GM19395 (cell line): ENCODE data around the gene TRABD2B.

Experiments
- ATAC-seq: cut with Tn5 transposase; IDR thresholded peaks from one replicate; pipeline ENCODE4 v1.9.1; 2021; ENCODE audit warnings: mild to moderate bottlenecking, moderate library complexity; ENCODE audit not compliant: unreplicated experiment

TRABD2B gene

DNA sequence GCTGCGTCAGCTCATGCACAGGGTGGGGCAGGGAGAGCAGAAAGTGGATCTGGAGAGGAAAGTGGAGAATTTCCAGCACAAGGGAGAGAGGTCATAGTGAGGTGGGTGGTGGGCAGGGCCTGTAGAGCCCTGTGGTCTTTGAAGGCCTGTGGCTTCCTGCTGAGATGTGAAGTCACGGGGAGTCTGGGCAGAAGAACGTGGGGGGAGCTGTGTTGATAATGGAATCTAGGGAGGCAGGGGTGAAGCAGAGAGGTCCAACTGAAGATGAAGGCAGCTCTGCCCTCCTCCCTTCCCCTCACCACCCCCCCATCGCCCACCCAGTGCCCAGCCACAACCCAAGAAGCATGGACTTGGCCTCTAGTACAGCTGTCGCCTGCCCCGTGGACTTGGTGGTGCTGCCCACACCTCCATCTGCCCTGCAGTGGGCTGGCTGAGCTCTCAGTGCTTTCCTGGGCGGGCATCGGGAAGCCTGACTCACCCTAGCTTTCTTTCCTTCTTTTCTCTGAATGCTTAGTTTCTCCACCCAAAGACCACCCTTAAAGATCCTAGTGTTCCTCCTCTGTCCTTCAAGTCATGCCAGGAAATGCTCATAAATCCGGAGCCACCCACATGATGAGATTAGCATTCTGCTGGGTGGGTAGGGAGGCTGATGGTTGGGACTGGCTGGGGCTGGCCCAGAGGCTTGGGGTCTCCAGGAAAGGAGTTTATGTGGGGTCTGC lies 186.1 kb downstream of the TRABD2B start:
- no peak for ATAC-seq

DNA sequence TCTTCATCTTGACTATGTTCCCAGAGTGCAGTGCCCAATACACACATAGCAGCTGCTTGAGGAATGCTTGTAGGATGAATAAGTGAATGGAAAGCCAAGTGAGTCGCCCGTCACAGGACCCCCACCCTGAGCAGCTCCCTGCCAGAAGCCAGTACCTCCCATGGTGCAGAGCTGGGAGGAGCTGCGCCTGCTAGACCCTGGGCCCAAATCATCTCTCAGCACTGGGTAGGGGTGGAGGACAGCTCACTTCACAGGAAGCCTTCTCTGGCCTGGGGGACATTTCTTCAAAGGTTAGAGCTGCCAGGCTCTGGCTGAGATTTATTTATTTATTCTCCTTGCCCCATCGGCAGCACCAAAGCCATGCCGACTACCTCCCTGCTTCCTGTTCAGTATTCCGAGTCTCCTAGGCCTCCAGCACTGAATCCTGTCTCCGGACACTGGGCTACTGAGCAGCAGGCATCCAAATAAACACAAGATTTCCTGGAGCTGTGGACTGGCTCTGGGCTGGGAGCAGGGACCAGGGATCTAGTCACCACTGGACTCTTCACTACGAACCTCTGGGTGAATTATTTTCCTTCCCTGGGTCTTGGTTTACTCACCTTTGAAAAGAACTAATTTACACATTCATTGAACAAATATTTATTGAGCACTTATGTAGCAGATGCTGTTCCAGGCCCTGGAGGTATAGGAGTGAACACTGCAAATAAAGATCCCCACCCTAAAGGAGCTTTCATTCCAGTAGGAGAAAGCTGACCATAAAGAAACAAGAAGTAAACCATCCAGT lies 187.7 kb downstream of the TRABD2B start:
- no peak for ATAC-seq

DNA sequence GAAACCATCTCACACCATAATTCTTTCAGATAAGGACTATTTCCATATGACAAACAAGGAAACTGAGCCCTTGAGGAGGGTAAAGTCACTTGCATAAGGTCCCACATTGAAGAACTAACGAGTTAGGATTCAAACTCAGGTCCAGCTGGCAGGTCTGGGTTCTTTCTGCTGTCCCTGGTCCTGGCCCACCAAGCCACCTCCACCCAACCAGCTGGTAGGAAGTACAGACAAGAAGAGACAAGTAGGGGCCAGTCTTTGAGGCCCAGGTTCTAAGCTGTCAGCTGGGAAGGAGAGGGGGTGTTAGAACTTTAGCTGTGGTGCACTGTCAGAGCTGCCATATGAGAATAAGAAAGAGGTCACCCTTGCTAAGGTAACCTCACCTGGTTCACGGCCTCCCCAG lies 188.6 kb downstream of the TRABD2B start:
- ATAC-seq, result no peak

DNA sequence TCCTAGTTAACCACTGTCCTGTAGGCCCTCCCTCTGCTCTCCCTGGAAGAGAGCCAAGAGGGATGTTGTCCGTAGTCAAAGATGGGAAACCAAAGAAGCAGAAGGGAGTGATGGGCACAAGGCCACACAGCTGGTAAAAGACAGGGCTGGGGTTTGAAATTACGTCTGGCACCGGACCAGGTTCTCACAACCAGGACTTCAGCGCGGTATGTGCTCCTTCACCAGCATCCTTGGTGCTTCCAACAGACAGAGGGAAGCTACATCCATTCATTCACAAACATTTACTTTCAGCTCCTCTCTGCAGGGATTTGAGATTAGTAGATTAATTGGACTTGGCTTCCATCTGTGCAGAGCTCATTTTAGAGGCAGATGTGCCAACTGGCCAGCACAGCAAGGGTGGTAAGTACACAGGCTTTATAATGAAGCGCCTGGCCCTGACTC lies 191.2 kb downstream of the TRABD2B start:
- ATAC-seq, result no peak

DNA sequence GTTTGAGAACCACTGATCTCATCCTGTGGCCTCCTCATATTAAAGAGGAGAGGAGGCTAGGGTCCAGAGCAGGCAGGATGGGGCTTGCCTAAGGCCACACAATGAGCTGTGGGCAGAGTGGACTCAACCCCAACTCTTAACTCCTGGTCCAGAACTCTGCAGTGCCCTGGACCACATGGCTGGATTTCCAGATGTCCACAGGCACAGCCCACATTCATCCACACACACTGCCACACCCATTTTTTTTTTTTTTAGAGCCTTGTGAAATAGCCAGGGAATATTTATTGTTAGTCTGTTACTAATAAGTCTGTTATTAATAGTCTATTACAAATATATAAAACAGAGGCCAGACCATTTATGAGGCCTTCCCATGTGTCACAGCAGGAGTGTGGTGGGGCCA lies 192.2 kb downstream of the TRABD2B start:
- ATAC-seq, result no peak

DNA sequence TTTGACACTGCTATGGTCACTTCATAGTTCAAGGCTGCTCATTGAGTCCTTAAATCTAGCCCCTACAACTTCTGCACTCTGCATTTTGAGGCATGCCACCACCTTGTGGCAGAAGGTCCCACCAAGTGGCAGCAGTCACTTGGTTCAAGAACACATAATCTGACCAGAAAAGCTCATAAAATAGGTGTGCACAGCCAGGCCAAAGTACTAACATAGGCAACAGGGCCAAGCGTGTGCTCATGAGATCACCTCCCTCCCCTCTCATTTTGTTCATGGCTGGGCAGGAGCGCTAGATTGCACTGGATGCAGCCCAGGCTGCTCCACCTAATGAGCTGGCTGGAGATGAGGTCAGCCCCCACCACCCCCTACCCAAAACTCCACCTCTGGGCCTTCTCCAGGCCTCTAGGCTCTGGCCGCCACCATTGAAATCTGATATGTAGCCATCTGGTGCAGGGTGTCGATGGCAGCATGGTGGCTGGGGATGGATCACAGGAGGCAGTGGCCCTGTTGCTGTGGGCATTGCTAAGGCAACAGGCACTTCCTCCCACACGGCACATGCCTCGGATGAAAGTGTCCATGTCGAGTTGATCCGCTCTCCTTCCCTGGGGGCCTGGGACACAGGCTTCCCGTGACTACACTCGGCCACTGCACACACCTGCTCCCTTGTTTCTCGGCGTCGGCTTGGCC lies 193.2 kb downstream of the TRABD2B start:
- ATAC-seq, result no peak

DNA sequence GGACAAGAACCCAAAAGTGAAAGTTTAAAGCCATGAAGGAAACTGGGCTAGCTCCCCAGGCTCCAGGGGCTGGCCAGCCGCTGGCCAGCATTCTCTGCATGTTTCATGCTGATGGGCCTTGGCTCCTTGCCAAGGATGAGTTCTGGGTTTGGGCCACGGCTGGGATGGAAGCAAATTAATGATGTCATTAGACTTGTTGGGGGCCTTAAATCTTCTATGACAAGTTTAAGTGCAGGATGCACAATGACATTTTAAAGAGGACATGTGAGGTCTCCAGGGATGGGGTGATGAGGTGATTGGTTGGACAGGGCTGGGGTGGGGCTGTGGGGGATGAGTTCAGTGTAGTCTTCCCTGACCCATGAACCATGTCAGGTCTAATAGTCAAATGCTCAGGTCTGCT lies 199.6 kb downstream of the TRABD2B start:
- no peak for ATAC-seq

DNA sequence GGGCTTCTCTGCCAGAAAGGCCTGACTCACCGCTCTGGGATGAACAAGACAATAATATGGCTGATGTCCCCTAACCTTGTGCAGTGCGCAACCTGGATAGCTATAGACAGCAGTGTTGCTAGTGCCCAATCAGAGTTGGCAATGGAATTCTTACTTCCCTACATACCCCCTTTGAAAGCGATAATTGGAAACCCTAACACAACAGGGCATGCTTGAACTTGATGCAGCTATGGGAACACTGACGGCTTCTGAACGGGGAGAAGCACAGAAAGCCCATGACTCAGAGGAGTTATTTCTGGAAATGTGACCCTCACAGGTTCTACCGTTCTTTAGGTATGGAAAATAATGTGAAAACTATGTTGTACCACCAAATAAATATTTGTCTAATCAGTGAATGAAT lies 200.6 kb downstream of the TRABD2B start:
- no peak for ATAC-seq

DNA sequence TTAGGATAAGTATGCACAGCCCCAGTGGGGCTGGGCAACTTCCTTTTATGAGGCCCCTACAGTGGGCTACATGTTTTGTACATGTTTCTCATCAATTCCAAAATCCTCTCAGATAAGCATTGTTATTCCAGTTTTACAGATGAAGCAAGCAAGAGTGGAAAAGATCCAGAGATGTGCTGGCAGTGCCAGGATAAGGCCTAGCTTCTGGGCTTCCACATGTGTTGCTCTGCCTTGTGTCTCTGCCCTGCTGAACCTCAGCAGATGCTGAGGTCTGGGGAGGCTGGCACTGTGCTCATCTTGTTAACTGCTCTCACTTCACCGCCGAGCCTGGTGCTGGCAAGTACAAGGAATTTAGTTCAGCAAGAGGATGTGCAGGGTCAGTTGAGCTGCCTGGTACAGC lies 202.1 kb downstream of the TRABD2B start:
- ATAC-seq, result no peak

DNA sequence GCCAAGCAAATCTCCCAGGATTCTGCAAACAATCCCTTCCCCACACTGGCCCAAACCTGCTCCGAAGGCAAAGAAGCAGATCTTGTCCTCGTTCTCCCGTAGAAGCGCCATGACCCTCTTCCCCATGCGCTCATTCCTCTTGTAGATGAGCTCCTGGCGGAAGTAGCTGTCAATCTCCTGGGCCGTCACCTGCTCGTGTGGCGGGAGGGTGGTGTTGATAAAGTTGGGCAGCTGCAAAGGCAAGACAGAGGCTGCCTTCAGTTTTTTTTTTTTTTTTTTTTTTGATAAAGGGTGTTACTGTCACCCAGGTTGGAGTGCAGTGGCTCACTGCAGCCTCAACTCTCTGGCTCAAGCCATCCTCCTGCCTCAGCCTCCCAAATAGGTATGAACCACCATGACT lies 202.7 kb downstream of the TRABD2B start:
- ATAC-seq, result no peak

DNA sequence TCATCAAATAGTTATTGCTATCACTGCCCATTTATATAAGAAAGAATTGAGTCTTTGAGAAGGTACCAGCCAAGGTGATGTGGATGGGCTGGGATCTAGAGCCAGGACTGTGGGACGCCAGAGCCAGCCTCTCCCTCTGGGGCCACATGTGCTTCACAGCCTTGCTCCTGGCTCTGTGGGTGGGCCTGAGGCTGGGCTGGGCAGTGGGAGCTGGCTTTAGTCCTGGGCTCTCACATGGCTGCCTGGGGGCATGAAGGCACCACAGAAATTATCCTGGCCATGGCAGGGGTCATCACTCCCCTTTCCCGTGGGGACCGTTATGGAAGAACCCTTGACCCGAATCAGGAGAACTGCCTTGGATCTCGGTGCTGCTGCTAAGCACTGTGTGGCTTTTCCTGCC lies 203.1 kb downstream of the TRABD2B start:
- no peak for ATAC-seq

DNA sequence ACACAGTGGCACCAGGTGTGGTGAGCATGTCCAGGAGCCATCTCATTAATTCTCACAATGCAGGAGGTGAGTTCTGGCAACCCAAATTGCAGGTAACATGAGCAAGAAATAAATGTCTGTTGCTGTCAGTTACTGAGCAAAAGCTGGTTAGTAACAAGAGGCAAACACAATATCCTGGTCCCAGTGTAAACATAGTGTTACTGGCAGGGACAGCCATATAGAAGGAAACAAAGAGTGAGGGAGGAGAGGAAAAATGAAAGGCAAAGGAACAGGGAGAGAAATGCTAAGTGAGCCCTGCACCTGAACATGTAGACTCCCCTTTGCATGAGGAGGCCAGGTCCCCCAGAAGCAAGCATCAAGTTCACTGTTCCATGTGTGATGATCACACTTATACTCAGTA lies 203.6 kb downstream of the TRABD2B start:
- ATAC-seq, result no peak

DNA sequence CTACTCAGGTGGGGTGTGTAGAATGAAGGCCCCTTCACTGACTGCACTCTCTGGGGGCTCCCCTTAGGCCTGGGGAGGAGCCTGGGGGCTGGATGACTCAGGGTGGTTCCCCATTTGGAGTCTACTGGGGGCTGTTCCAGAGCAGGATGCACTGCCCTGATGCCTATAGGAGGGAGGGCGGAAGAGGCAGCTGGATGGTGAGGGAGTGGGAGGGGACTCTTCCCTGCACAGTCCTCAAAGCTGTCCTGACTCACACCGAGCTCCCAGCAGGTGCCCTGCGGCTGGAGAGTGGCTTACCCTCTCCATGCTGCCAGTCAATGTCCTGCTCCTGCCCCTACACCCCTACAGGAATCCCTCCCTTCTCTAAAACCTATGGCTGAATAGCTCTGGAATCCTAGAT lies 204.4 kb downstream of the TRABD2B start:
- ATAC-seq, result no peak

DNA sequence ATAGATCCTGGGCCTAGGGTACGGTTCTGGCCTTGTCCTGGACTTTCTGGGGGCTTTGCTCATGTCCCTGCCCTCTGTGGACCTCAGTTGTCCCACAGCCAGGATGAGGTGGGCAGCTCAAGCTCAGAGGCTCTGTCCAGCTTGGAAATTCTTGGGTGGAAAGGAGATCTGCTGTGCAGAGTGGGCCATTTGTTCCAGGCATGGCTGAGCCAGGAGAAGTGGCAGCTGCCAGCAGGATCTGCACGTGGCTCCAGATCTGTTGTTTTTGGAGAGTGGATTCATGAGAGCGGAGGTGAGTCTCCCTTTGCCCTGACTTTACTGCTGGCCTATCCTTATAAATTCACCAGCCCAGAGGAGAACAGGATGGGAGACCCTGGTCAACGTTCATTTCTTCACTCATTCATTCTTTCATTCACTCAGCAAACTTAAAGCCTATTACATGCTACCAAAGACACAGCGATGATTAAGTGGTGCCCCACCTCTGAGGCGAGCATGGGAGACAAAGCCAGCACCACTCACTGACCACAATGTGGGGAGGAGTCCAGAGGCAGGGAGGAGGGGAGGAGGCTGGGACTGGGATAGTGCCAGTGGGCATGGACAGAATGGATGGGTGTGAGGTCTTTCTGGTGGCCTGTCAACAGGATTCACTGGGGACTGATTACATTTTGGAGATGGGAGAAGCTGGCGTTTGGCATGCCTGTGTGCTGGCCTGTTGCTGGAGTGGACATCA lies 205.1 kb downstream of the TRABD2B start:
- ATAC-seq, result no peak

DNA sequence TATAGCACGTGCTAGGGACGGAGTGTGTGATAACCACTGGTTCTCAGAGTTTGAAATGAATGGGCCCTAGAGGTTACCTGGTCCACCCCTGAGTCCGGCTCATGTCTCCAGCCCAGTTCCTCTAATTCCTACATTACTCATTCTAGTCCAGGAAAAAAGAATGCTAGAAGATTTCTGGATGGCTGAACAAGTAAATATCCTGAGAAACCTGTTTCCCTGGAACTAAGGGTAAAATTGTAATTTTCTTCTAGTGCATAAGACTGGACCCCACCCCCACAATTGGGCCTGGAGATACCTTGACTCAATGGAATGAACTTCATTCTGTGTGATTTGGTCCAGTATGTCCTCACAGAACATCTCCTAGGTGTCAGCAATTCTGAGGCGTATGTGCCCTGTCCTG lies 208.4 kb downstream of the TRABD2B start:
- ATAC-seq, result no peak

DNA sequence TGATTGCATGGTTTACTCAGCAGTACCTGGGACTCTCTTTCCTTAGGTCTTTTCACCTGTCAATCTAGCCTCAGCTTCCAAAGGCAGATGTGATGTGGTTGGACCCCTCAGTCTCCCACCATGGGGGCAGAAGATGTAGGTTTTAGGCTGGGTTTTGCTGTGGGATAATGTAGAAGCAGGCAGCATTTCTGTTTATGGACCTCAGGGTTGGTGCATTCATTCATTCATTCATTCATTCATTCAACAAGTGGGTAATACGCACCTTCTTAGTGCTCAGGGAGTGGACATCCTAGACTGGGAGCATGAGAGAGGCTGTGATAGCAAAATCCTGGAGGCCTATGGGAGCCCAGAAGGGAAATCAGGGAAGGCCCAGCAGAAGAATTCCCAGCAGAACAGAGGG lies 209.6 kb downstream of the TRABD2B start:
- no peak for ATAC-seq

DNA sequence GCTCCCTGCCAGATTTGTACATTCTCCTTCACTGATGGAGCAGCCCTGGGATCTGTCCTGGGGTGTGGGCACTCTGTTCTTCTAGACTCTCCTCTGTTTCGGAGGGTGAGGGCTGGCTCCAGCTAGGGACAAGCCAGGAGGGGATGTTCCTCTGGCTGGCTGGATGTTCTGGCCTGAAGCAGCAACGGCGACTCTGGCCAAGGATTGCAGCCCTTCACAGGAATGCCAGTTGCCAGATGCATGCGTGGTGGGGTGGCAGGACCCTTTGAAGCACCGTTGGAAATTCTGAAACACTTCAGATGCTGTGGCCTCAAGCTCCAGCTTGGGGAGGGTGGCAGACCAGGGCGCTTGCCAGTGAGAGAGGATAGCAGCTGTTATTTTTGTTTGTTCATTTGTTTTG lies 210.9 kb downstream of the TRABD2B start:
- ATAC-seq, result no peak

DNA sequence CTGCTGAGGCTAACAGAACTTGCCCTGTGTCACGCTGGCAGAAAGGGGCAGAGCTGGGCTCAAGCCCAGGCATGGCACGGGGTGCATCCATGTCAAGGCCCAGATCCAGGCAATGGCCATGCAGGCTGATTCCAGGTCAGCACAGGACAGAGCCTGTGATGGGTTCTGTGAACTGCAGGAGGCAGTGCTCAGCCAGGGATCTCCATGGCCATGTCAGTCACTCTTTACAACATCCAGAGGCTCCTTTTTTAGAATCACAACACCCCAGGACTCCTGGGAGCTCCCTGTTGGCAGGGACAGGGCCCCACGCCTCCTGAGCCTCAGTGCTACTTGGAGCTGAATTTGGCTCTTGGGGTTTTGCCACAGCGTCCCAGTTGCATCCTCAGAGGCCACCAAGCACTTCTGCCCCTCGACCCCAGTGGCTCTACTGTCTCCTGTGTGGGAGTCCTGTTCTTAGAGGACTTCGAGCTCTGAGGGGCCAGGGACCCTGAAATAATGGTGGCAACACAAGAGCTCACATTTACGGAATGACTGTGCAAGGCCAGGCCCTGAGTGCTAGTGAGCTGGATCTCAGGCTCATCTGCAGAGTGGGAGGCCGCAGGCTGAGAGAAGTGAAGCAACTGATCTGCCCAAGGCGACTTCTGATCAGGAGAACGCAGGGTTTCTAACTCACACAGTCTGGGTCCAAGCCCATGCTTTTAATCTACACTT lies 211.5 kb downstream of the TRABD2B start:
- no peak for ATAC-seq

DNA sequence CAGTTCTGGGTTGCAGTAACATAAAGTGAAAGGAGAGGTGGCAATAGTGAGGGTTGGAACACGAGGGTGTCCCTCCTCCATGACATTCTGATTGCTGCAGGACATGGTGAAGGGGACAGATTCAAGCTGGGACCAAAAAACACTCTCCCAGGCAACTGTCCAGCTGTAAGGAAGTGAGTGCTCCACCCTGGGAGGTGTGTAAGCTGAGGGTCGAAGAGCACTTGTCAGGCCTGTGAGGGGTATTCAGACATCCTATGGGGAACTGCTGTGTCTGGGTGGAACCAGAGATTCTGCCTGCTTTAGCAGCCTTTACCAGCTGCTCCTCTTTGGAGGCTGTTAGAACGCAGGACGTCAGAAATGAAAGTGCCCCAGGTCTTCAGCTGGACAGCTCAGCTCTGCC lies 212.1 kb downstream of the TRABD2B start:
- no peak for ATAC-seq

DNA sequence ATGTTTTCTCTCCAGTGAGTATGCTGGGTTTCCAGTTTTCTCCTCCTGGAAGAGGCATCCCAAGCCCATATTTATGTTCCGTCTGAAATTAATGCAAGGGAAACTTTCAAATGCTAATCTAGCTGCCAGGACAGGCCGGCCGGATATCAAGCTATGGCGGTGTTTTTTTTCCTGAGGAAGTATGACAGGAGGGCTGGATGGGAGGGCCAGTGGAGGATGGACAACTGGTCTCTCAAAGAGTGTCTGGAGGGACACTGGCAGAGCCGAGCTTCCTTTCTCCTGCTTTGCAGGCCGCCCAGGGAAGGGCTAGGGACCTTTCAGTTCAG lies 212.7 kb downstream of the TRABD2B start:
- ATAC-seq, result no peak
